Lower leg skin (tissue), 4 donors: Measurements from ENCODE around the gene SELENOP. TPM values are rescaled to one million over a fixed set of nuclear protein-coding genes. Genes with fewer than 3 reads are reported as not detected.
"Not testable (repeated sequence)": the region's sequence is repeated elsewhere in the genome, so short reads cannot be mapped to it uniquely, and the experiment has no call there.

Source experiments
- DNase-seq, 2 donors: peaks; one replicate each; pipeline ENCODE4 v3.0.0-alpha.2; 2019; ENCODE audit warnings: low spot score in 2 of 2
- H3K4me3 ChIP-seq: fragments of 200-600 bp; sonication (generic); 2 replicates; pipeline ENCODE4 v1.5.1; 2017; ENCODE audit warnings: mild to moderate bottlenecking, low read depth; ENCODE audit not compliant: poor library complexity, severe bottlenecking
- POLR2A ChIP-seq, 2 donors: fragments of 450-650 bp; IDR thresholded peaks; one replicate each; pipeline ENCODE4 v1.6.1; 2016 to 2017; ENCODE audit warnings: antibody characterized with exemption in 2 of 2, mild to moderate bottlenecking in 1 of 2, moderate library complexity in 1 of 2
- WGBS, 2 donors: methylation state at CpG; one replicate each; pipeline ENCODE4 v1.1.5; 2018; 5-methylcytosine and 5-hydroxymethylcytosine counted together
- intact Hi-C: fragments of 100-400 bp; cut with DNase I; formaldehyde crosslinking; loops from one replicate; pipeline ENCODE4 v1.15.0; 2023; ENCODE audit warnings: low total_unique reads
- total RNA-seq, 4 donors: library from RNA; depleted of rRNA; stranded (reverse); fragments of >200 nt; gene quantifications; one replicate each; pipeline ENCODE4 v1.1.0, GENCODE V29; 2016
- TF ChIP-seq, protein P1 (sequence below), 3 donors: fragments of 450-650 bp; IDR thresholded peaks; one replicate each; pipeline ENCODE4 v1.5.1; 2016; ENCODE audit warnings: antibody characterized with exemption in 3 of 3, mild to moderate bottlenecking in 3 of 3, moderate library complexity in 2 of 3

The SELENOP gene
- total RNA-seq, 4 donors from 2014 or later: 217 to 311 (median 223) TPM

GRCh38 chr5:42852826-42853225 is 41.1 kb upstream of the SELENOP start:
- no peak overlapping the region for H3K4me3 ChIP-seq
- WGBS, 2 donors: 95 to 96% methylated on average over 1 of the region's 1 CpG
- intact Hi-C loops: no loop called here
- no peak for DNase-seq
- no peak for TF ChIP-seq POLR2A (IDR thresholded peaks at IDR 0.05)
- TF ChIP-seq, protein P1, sequence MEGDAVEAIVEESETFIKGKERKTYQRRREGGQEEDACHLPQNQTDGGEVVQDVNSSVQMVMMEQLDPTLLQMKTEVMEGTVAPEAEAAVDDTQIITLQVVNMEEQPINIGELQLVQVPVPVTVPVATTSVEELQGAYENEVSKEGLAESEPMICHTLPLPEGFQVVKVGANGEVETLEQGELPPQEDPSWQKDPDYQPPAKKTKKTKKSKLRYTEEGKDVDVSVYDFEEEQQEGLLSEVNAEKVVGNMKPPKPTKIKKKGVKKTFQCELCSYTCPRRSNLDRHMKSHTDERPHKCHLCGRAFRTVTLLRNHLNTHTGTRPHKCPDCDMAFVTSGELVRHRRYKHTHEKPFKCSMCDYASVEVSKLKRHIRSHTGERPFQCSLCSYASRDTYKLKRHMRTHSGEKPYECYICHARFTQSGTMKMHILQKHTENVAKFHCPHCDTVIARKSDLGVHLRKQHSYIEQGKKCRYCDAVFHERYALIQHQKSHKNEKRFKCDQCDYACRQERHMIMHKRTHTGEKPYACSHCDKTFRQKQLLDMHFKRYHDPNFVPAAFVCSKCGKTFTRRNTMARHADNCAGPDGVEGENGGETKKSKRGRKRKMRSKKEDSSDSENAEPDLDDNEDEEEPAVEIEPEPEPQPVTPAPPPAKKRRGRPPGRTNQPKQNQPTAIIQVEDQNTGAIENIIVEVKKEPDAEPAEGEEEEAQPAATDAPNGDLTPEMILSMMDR (IDR thresholded peaks at IDR 0.05): no peak

- TF ChIP-seq POLR2A (IDR thresholded peaks at IDR 0.05): no peak
- TF ChIP-seq, protein P1 (IDR thresholded peaks at IDR 0.05): no peak
- H3K4me3 ChIP-seq: no peak overlapping the region
- WGBS, 2 donors: 85 to 88% methylated on average over 6 of the region's 6 CpGs
- DNase-seq: no peak
- intact Hi-C loops: no loop called here
These were observed 39.8 kb upstream of the SELENOP start for GRCh38 chr5:42851481-42851880.

- intact Hi-C loops: no loop called here
- TF ChIP-seq, protein P1 (IDR thresholded peaks at IDR 0.05): no peak
- TF ChIP-seq POLR2A (IDR thresholded peaks at IDR 0.05): no peak
- H3K4me3 ChIP-seq: no peak overlapping the region
- 96 to 97% methylated on average over 2 of the region's 2 CpGs for WGBS, 2 donors
- no peak for DNase-seq
These were observed 36.9 kb upstream of the SELENOP start for GRCh38 chr5:42848545-42848944.

GRCh38 chr5:42844408-42844807 is 32.7 kb upstream of the SELENOP start:
- intact Hi-C loops, H3K4me3 ChIP-seq, DNase-seq: not testable (repeated sequence)
- 89 to 99% methylated on average over 4 of the region's 4 CpGs for WGBS, 2 donors

DNA sequence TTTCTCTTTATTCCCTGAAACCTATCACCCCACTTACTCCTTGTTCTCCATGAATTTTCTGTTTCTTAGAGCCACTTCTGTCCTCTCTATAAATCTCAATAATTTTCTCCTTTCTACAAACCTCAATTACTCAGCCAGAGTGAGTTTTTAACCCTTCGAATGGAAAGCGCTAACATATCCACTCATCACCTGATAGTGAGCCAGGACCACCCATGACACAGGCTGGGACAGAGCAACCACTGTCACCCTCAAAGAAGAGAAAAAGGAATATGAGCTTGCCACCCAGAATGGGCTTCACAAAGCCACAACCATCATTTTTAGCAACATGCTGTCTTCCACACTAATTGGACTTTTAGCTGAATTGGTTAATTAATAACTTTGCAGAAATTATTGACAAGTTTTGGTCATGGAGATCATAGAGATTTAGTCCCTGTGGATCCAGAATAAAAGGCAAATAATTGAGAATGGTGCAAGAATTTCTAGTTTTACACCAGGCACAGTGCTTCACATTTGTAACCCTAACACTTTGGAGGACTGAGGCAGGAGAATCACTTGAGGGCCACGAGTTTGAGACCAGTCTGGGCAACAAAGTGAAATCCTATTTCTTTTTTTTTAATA is 32.1 kb upstream of the SELENOP start:
- H3K4me3 ChIP-seq: no peak overlapping the region
- TF ChIP-seq, protein P1 (IDR thresholded peaks at IDR 0.05): no peak
- no peak for TF ChIP-seq POLR2A (IDR thresholded peaks at IDR 0.05)
- WGBS, 2 donors: 82 to 89% methylated on average over 3 of the region's 3 CpGs
- no peak for DNase-seq
- intact Hi-C loops: no loop called here

GRCh38 chr5:42842921-42843641 is 31.4 kb upstream of the SELENOP start:
- 39 to 42% methylated on average over 4 of the region's 4 CpGs for WGBS, 2 donors
- peak in 1 of 2 donors; percentile 28 for DNase-seq
- intact Hi-C loops: no loop called here
- H3K4me3 ChIP-seq: no peak overlapping the region
- TF ChIP-seq POLR2A (IDR thresholded peaks at IDR 0.05): no peak
- TF ChIP-seq, protein P1 (IDR thresholded peaks at IDR 0.05): no peak
